RWPE1 (cell line): ENCODE measurements around the gene TPT1.

Source experiments
- CTCF ChIA-PET: fragments of 350-600 bp; sonication (Branson Sonifier 250); formaldehyde crosslinking; extraction: SDS; loops from one replicate; lab custom pipeline; 2021; lab: Yijun Ruan, JAX
- POLR2A ChIA-PET: fragments of 400-600 bp; formaldehyde crosslinking; extraction: SDS; loops from one replicate; lab custom pipeline; 2020; ENCODE audit warnings: antibody characterized with exemption; ENCODE audit not compliant: low non-redundant PET; lab: Yijun Ruan, JAX
- DNase-seq: peaks from one replicate; pipeline ENCODE4 v3.0.0; 2012; ENCODE audit warnings: low spot score
- H3K27ac ChIP-seq: fragments of 450-650 bp; 2 replicates; pipeline ENCODE4 v1.5.1; 2017
- CTCF ChIP-seq: fragments of 450-650 bp; conservative IDR thresholded peaks from 2 replicates; pipeline ENCODE4 v1.5.1; 2017; ENCODE audit warnings: low read depth, mild to moderate bottlenecking

TPT1 gene

GRCh38 chr13:45289936-45290563, 50.9 kb downstream of the TPT1 start:
- CTCF ChIA-PET: no interaction called here
- no peak for TF ChIP-seq CTCF
- POLR2A ChIA-PET: no interaction called here

More at GRCh38 chr13:45289936-45290563, 50.9 kb downstream of the TPT1 start:
- DNase-seq: no peak
- H3K27ac ChIP-seq: no peak overlapping the region
